Osteocyte (in vitro differentiated cells): ENCODE results near the gene RNF13. TPM values are rescaled to one million over a fixed set of nuclear protein-coding genes. Genes with fewer than 3 reads are reported as not detected.

Experiments
- DNase-seq: peaks from one replicate; pipeline ENCODE4 v3.0.0; 2021; ENCODE audit warnings: mixed read lengths; ENCODE audit not compliant: unreplicated experiment; ENCODE audit errors: extremely low spot score
- H3K27ac Mint-ChIP-seq: one replicate; pipeline ENCODE4 v1.8.0; 2021; ENCODE audit warnings: mild to moderate bottlenecking, mixed read lengths; ENCODE audit not compliant: unreplicated experiment
- H3K27me3 Mint-ChIP-seq: one replicate; pipeline ENCODE4 v1.8.0; 2021; ENCODE audit warnings: mixed read lengths; ENCODE audit not compliant: unreplicated experiment
- H3K36me3 Mint-ChIP-seq: one replicate; pipeline ENCODE4 v1.8.0; 2021; ENCODE audit warnings: mixed read lengths; ENCODE audit not compliant: unreplicated experiment
- H3K4me1 Mint-ChIP-seq: one replicate; pipeline ENCODE4 v1.8.0; 2021; ENCODE audit warnings: mixed read lengths; ENCODE audit not compliant: unreplicated experiment
- H3K4me3 Mint-ChIP-seq: one replicate; pipeline ENCODE4 v1.8.0; 2021; ENCODE audit warnings: mild to moderate bottlenecking, moderate library complexity, mixed read lengths; ENCODE audit not compliant: unreplicated experiment
- H3K9me3 Mint-ChIP-seq: one replicate; pipeline ENCODE4 v1.8.0; 2021; ENCODE audit warnings: mixed read lengths; ENCODE audit not compliant: unreplicated experiment
- CTCF ChIP-seq: fragments of 200-600 bp; sonication (generic); IDR thresholded peaks from 2 replicates; pipeline ENCODE4 v1.5.0; 2021; ENCODE audit warnings: antibody characterized with exemption, mild to moderate bottlenecking, moderate library complexity
- total RNA-seq: library from RNA; stranded (reverse); gene quantifications from 2 replicates; pipeline ENCODE4 v1.2.1, GENCODE V29; 2021

RNF13 gene
- total RNA-seq, 1 donor from 2014 or later, result 45.1 TPM

GRCh38 chr3:149990423-149990948 lies 177.5 kb downstream of the RNF13 start:
- Mint-ChIP-seq H3K27me3 (no peaks in the 10 kb centered on the region), H3K9me3 (peaks cover 14% of the 10 kb centered on the region), H3K27ac (peak overlapping the region; percentile 54), H3K4me1 (peaks cover 34% of the 10 kb centered on the region), H3K36me3 (peaks cover 13% of the 10 kb centered on the region), H3K4me3 (no peak overlapping the region)
- no peak for DNase-seq
- no peak for TF ChIP-seq CTCF

- no peak overlapping the region for H3K27ac Mint-ChIP-seq
- DNase-seq, result no peak
- H3K36me3 Mint-ChIP-seq, result peaks cover 15% of the 10 kb centered on the region
Observed at GRCh38 chr3:149992416-149993058, 179.5 kb downstream of the RNF13 start.

GRCh38 chr3:149998946-149999345 lies 185.9 kb downstream of the RNF13 start:
- Mint-ChIP-seq H3K4me1 (peaks cover 8% of the 10 kb centered on the region), H3K27me3 (no peaks in the 10 kb centered on the region), H3K27ac (no peak overlapping the region), H3K9me3 (peaks cover 24% of the 10 kb centered on the region), H3K4me3 (no peak overlapping the region), H3K36me3 (peaks cover 14% of the 10 kb centered on the region)
- no peak for TF ChIP-seq CTCF
- DNase-seq, result no peak

More at GRCh38 chr3:149992416-149993058, 179.5 kb downstream of the RNF13 start:
- no peak for TF ChIP-seq CTCF
- H3K4me3 Mint-ChIP-seq, result no peak overlapping the region
- H3K4me1 Mint-ChIP-seq, result peaks cover 34% of the 10 kb centered on the region
- H3K27me3 Mint-ChIP-seq, result no peaks in the 10 kb centered on the region
- peaks cover 17% of the 10 kb centered on the region for H3K9me3 Mint-ChIP-seq

GRCh38 chr3:149999421-149999820 lies 186.4 kb downstream of the RNF13 start:
- H3K36me3 Mint-ChIP-seq, result peaks cover 14% of the 10 kb centered on the region
- H3K27me3 Mint-ChIP-seq, result no peaks in the 10 kb centered on the region
- H3K9me3 Mint-ChIP-seq, result peaks cover 24% of the 10 kb centered on the region
- H3K4me1 Mint-ChIP-seq, result peaks cover 8% of the 10 kb centered on the region
- no peak overlapping the region for H3K27ac Mint-ChIP-seq
- no peak for TF ChIP-seq CTCF
- no peak overlapping the region for H3K4me3 Mint-ChIP-seq
- no peak for DNase-seq

GRCh38 chr3:150000641-150001040 lies 187.6 kb downstream of the RNF13 start:
- H3K27ac Mint-ChIP-seq, result no peak overlapping the region

More at GRCh38 chr3:150000641-150001040, 187.6 kb downstream of the RNF13 start:
- no peak overlapping the region for H3K4me3 Mint-ChIP-seq
- no peak for TF ChIP-seq CTCF
- no peak for DNase-seq
- peaks cover 3% of the 10 kb centered on the region for H3K36me3 Mint-ChIP-seq
- peaks cover 14% of the 10 kb centered on the region for H3K9me3 Mint-ChIP-seq
- H3K27me3 Mint-ChIP-seq, result no peaks in the 10 kb centered on the region
- peaks cover 14% of the 10 kb centered on the region for H3K4me1 Mint-ChIP-seq
